SK-N-SH (cell line): ENCODE data around the gene TTC3. TPM values are rescaled to one million over a fixed set of nuclear protein-coding genes. Genes with fewer than 3 reads are reported as not detected.
"Not testable (repeated sequence)": the region's sequence is repeated elsewhere in the genome, so short reads cannot be mapped to it uniquely, and the experiment has no call there.

Experiments
- CTCF ChIA-PET: fragments of 300-600, 350-600 bp; formaldehyde crosslinking; extraction: SDS; loops from one replicate; lab custom pipeline; 2021; lab: Yijun Ruan, JAX
- POLR2A ChIA-PET: fragments of 350-600 bp; sonication (Branson Sonifier 250); formaldehyde crosslinking; extraction: SDS; loops from one replicate; lab custom pipeline; 2020; ENCODE audit warnings: antibody characterized with exemption, inconsistent platforms; lab: Yijun Ruan, JAX
- DNase-seq: peaks from one replicate; pipeline ENCODE4 v3.0.0; 2012
- H2AFZ ChIP-seq: fragments of 200-600 bp; sonication (generic); 2 replicates; pipeline ENCODE4 v1.8.1; 2016; ENCODE audit warnings: antibody characterized with exemption, mild to moderate bottlenecking, low read depth
- H3F3A ChIP-seq: fragments of 200-600 bp; sonication (generic); replicated peaks from 2 replicates; pipeline ENCODE3; 2016; ENCODE audit warnings: antibody characterized with exemption, mild to moderate bottlenecking; ENCODE audit not compliant: insufficient read depth
- H3K27ac ChIP-seq, 2 experiments: fragments of 200-500 bp in 1 of 2; fragments of 200-600 bp in 1 of 2; sonication (Bioruptor generic) in 1 of 2; sonication (generic), shearing (Covaris generic) in 1 of 2; 2 replicates each; pipeline versions ENCODE4 v1.5.1 to v1.6.1; 2014 to 2016; ENCODE audit warnings: low read depth in 2 of 2, inconsistent platforms in 1 of 2, low read length in 1 of 2, mild to moderate bottlenecking in 1 of 2, mixed read lengths in 1 of 2
- H3K27me3 ChIP-seq: fragments of 200-600 bp; sonication (generic), shearing (Covaris generic); 2 replicates; pipeline ENCODE4 v1.6.1; 2016; ENCODE audit warnings: mixed run types; ENCODE audit not compliant: insufficient read depth
- H3K36me3 ChIP-seq, 2 experiments: fragments of 200-500 bp in 1 of 2; fragments of 200-600 bp in 1 of 2; sonication (Bioruptor generic) in 1 of 2; sonication (generic) in 1 of 2; replicated peaks in 1 of 2; 2 replicates each; pipeline versions ENCODE3 to v1.5.1; 2014 to 2016; ENCODE audit warnings: low read length in 1 of 2, mild to moderate bottlenecking in 1 of 2; ENCODE audit not compliant: insufficient read depth in 2 of 2, control insufficient read depth in 1 of 2
- H3K4me1 ChIP-seq, 2 experiments: fragments of 200-500 bp in 1 of 2; fragments of 200-600 bp in 1 of 2; sonication (Bioruptor generic) in 1 of 2; sonication (generic), shearing (Covaris generic) in 1 of 2; 2 replicates each; pipeline versions ENCODE4 v1.5.1 to v1.6.1; 2014 to 2016; ENCODE audit warnings: low read depth in 1 of 2, low read length in 1 of 2, mixed run types in 1 of 2; ENCODE audit not compliant: insufficient read depth in 2 of 2, control insufficient read depth in 1 of 2
- H3K4me2 ChIP-seq: fragments of 200-600 bp; sonication (generic), shearing (Covaris generic); 2 replicates; pipeline ENCODE4 v1.6.1; 2017; ENCODE audit warnings: mixed run types
- H3K4me3 ChIP-seq, 2 experiments: fragments of 200-500 bp in 1 of 2; fragments of 200-600 bp in 1 of 2; sonication (Bioruptor generic) in 1 of 2; sonication (generic), shearing (Covaris generic) in 1 of 2; 2 replicates each; pipeline versions ENCODE4 v1.5.1 to v1.8.1; 2014 to 2016; ENCODE audit warnings: low read depth in 2 of 2, inconsistent platforms in 1 of 2, low read length in 1 of 2, mild to moderate bottlenecking in 1 of 2, mixed read lengths in 1 of 2, moderate library complexity in 1 of 2
- H3K79me2 ChIP-seq: fragments of 200-600 bp; sonication (generic); 2 replicates; pipeline ENCODE4 v1.8.1; 2017; ENCODE audit warnings: mild to moderate bottlenecking; ENCODE audit not compliant: insufficient read depth
- H3K9ac ChIP-seq: fragments of 200-600 bp; sonication (generic); 2 replicates; pipeline ENCODE4 v1.6.1; 2017; ENCODE audit warnings: mixed run types
- H3K9me2 ChIP-seq: fragments of 200-600 bp; sonication (generic); 2 replicates; pipeline ENCODE4 v1.6.1; 2017; ENCODE audit warnings: mixed run types
- H3K9me3 ChIP-seq: fragments of 200-600 bp; sonication (generic); 2 replicates; pipeline ENCODE4 v1.6.1; 2017; ENCODE audit warnings: mixed run types, mild to moderate bottlenecking, moderate library complexity
- H4K20me1 ChIP-seq: fragments of 200-600 bp; sonication (generic); 2 replicates; pipeline ENCODE4 v1.6.1; 2017; ENCODE audit warnings: mild to moderate bottlenecking, mixed run types; ENCODE audit not compliant: insufficient read depth
- CTCF ChIP-seq: fragments of 200-600 bp; sonication (generic); IDR thresholded peaks from 2 replicates; pipeline ENCODE4 v1.6.1; 2017; ENCODE audit warnings: antibody characterized with exemption, mild to moderate bottlenecking, moderate library complexity
- ELF1 ChIP-seq: IDR thresholded peaks from 2 replicates; pipeline ENCODE4 v1.4.0; 2012
- EZH2phosphoT487 ChIP-seq: fragments of 200-600 bp; sonication (generic); IDR thresholded peaks from 2 replicates; pipeline ENCODE4 v1.6.1; 2017; ENCODE audit warnings: low read depth, mixed run types, mild to moderate bottlenecking, antibody characterized with exemption, moderate library complexity, borderline replicate concordance
- FOSL2 ChIP-seq: IDR thresholded peaks from 2 replicates; pipeline ENCODE4 v1.4.0; 2012; ENCODE audit warnings: low read depth, mild to moderate bottlenecking, moderate library complexity, borderline replicate concordance
- FOXJ3 ChIP-seq: sonication (generic); formaldehyde crosslinking; IDR thresholded peaks from 2 replicates; pipeline ENCODE4 v1.5.1; 2020; ENCODE audit warnings: mild to moderate bottlenecking, missing genetic modification reagents
- GATA2 ChIP-seq: sonication (generic); formaldehyde crosslinking; IDR thresholded peaks from 2 replicates; pipeline ENCODE4 v1.5.0; 2020; ENCODE audit warnings: mild to moderate bottlenecking, missing genetic modification reagents
- IRF3 ChIP-seq: fragments of 150-350 bp; IDR thresholded peaks from 2 replicates; pipeline ENCODE4 v1.6.1; 2016; ENCODE audit warnings: mild to moderate bottlenecking, low read depth, low read length
- JUND ChIP-seq: IDR thresholded peaks from 2 replicates; pipeline ENCODE4 v1.4.0; 2012
- MAX ChIP-seq: IDR thresholded peaks from 2 replicates; pipeline ENCODE4 v1.4.0; 2012; ENCODE audit warnings: low read depth
- MEF2A ChIP-seq: IDR thresholded peaks from 2 replicates; pipeline ENCODE4 v1.4.0; 2012; ENCODE audit warnings: low read depth, borderline replicate concordance
- MXI1 ChIP-seq: IDR thresholded peaks from 2 replicates; pipeline ENCODE4 v1.6.1; 2012; ENCODE audit warnings: mild to moderate bottlenecking, low read depth, low read length, improper control_type of control experiment
- NFIC ChIP-seq: IDR thresholded peaks from 2 replicates; pipeline ENCODE4 v1.4.0; 2012; ENCODE audit warnings: borderline replicate concordance
- PBX3 ChIP-seq: IDR thresholded peaks from 2 replicates; pipeline ENCODE4; 2012
- POLR2AphosphoS5 ChIP-seq: IDR thresholded peaks from 2 replicates; pipeline ENCODE4 v1.6.1; 2012; ENCODE audit warnings: low read depth, low read length
- RFX5 ChIP-seq: IDR thresholded peaks from 2 replicates; pipeline ENCODE4 v1.6.1; 2012; ENCODE audit warnings: mild to moderate bottlenecking, improper control_type of control experiment, low read length
- TCF12 ChIP-seq: IDR thresholded peaks from 2 replicates; pipeline ENCODE4 v1.4.0; 2012
- USF1 ChIP-seq: IDR thresholded peaks from 2 replicates; pipeline ENCODE4 v1.4.0; 2012; ENCODE audit warnings: low read depth, borderline replicate concordance
- YY1 ChIP-seq: IDR thresholded peaks from 2 replicates; pipeline ENCODE4 v1.4.0; 2012; ENCODE audit warnings: low read depth, mild to moderate bottlenecking
- ZBTB33 ChIP-seq: IDR thresholded peaks from 2 replicates; pipeline ENCODE4 v1.4.0; 2012; ENCODE audit warnings: low read depth, borderline replicate concordance
- WGBS: methylation state at CpG from one replicate; pipeline ENCODE4 v1.1.6; 2017; ENCODE audit warnings: low lambda C conversion rate; 5-methylcytosine and 5-hydroxymethylcytosine counted together
- polyA plus RNA-seq, 3 experiments: library from polyadenylated mRNA; depleted of rRNA; stranded (reverse); fragments of >200 nt; gene quantifications; 2 replicates each; pipeline ENCODE4 v1.2.3, GENCODE V29; 2012

TTC3 gene
- polyA plus RNA-seq, 1 of the 3 experiments (the other 2 are of a cell fraction): 35.7 TPM

- Histone ChIP-seq H3K36me3 (peaks cover 37 to 45% of the 10 kb centered on the region in 2 experiments), H3K4me2 (no peak overlapping the region), H3K4me3 (no peak overlapping the region), H2AFZ (no peak overlapping the region), H3K9me2 (no peaks in the 10 kb centered on the region), H3K79me2 (peaks cover 11% of the 10 kb centered on the region; the same call in 1 of the 2 replicates), H3F3A (no peaks in the 10 kb centered on the region), H3K9me3 (no peaks in the 10 kb centered on the region), H4K20me1 (no peaks in the 10 kb centered on the region), H3K27ac (no peak overlapping the region), H3K27me3 (no peaks in the 10 kb centered on the region), H3K4me1 (no peaks in the 10 kb centered on the region), H3K9ac (no peak overlapping the region)
- WGBS: 76% methylated on average over 1 of the region's 1 CpG
- DNase-seq: no peak
- TF ChIP-seq PBX3 (no peak), GATA2 (CRISPR knock-in tag) (no peak), FOSL2 (no peak), ZBTB33 (no peak), EZH2phosphoT487 (no peak), POLR2AphosphoS5 (no peak), MAX (no peak), ELF1 (no peak), YY1 (no peak), TCF12 (no peak), RFX5 (no peak), FOXJ3 (no peak), USF1 (no peak), NFIC (no peak), MEF2A (no peak), IRF3 (no peak), JUND (no peak), CTCF (no peak), MXI1 (no peak)
- CTCF ChIA-PET: no interaction called here
- POLR2A ChIA-PET: no interaction called here
Measured at GRCh38 chr21:37101384-37101783, 28.3 kb downstream of the TTC3 start.

- WGBS: 98% methylated on average over 3 of the region's 3 CpGs
- H3K27ac ChIP-seq, POLR2A ChIA-PET, CTCF ChIA-PET, H3F3A ChIP-seq, H3K9ac ChIP-seq, H3K27me3 ChIP-seq, H3K9me3 ChIP-seq, H3K9me2 ChIP-seq, H3K4me1 ChIP-seq, H4K20me1 ChIP-seq, H2AFZ ChIP-seq, H3K4me3 ChIP-seq, DNase-seq, H3K4me2 ChIP-seq: not testable (repeated sequence)
- Histone ChIP-seq H3K79me2 (peaks cover 23% of the 10 kb centered on the region), H3K36me3 (peaks cover 23 to 40% of the 10 kb centered on the region in 2 experiments)
Measured at GRCh38 chr21:37102746-37103145, 29.7 kb downstream of the TTC3 start.
